GM19328 (cell line): ENCODE data around the gene CABLES2.

ENCODE experiments used
- ATAC-seq: cut with Tn5 transposase; IDR thresholded peaks from one replicate; pipeline ENCODE4 v1.9.1; 2021; ENCODE audit warnings: mild to moderate bottlenecking, moderate library complexity; ENCODE audit not compliant: unreplicated experiment

CABLES2 gene

GRCh38 chr20:62405108-62405980 is 1.7 kb downstream of the CABLES2 start:
- no peak for ATAC-seq

GRCh38 chr20:62404761-62405107 is 2.4 kb downstream of the CABLES2 start:
- ATAC-seq = no peak

GRCh38 chr20:62404112-62404665 is 2.9 kb downstream of the CABLES2 start:
- no peak for ATAC-seq

- no peak for ATAC-seq
Measured at GRCh38 chr20:62403331-62403730, 3.8 kb downstream of the CABLES2 start.

GRCh38 chr20:62402456-62403150 is 4.5 kb downstream of the CABLES2 start:
- ATAC-seq = no peak

- no peak for ATAC-seq
Measured at GRCh38 chr20:62401331-62401779, 5.7 kb downstream of the CABLES2 start.

GRCh38 chr20:62400541-62400940 is 6.5 kb downstream of the CABLES2 start:
- ATAC-seq = no peak

GRCh38 chr20:62400021-62400420 is 7.1 kb downstream of the CABLES2 start:
- ATAC-seq = no peak

- ATAC-seq = no peak
Measured at GRCh38 chr20:62398120-62398821, 8.8 kb downstream of the CABLES2 start.

GRCh38 chr20:62396367-62397239 is 10.5 kb downstream of the CABLES2 start:
- ATAC-seq = no peak

- ATAC-seq = no peak
Measured at GRCh38 chr20:62395311-62396242, 11.5 kb downstream of the CABLES2 start.

- ATAC-seq = no peak
Measured at GRCh38 chr20:62394248-62395245, 12.5 kb downstream of the CABLES2 start.

- no peak for ATAC-seq
Measured at GRCh38 chr20:62393830-62394229, 13.3 kb downstream of the CABLES2 start.

- ATAC-seq = no peak
Measured at GRCh38 chr20:62393335-62393665, 13.8 kb downstream of the CABLES2 start.

GRCh38 chr20:62392621-62393334 is 14.3 kb downstream of the CABLES2 start:
- no peak for ATAC-seq

- ATAC-seq = no peak
Measured at GRCh38 chr20:62392077-62392418, 15.0 kb downstream of the CABLES2 start.

- no peak for ATAC-seq
Measured at GRCh38 chr20:62391165-62392076, 15.7 kb downstream of the CABLES2 start.
